Mononuclear cell (primary cell): ENCODE results near the gene PLA2G2C. TPM values are rescaled to one million over a fixed set of nuclear protein-coding genes. Genes with fewer than 3 reads are reported as not detected.

Source experiments
- H3K27me3 ChIP-seq: 2 replicates; pipeline ENCODE4 v1.6.0; 2011; ENCODE audit warnings: low read length, control low read depth; ENCODE audit not compliant: insufficient read depth
- H3K4me1 ChIP-seq: 2 replicates; pipeline ENCODE4 v1.5.1; 2011; ENCODE audit warnings: mild to moderate bottlenecking, low read length, control low read depth; ENCODE audit not compliant: insufficient read depth
- H3K4me3 ChIP-seq: 2 replicates; pipeline ENCODE4 v1.5.1; 2011; ENCODE audit warnings: mild to moderate bottlenecking, low read length, moderate library complexity
- H3K9me3 ChIP-seq: 2 replicates; pipeline ENCODE4 v1.5.1; 2011; ENCODE audit warnings: low read depth, mild to moderate bottlenecking, control low read depth, low read length
- total RNA-seq: library from RNA; depleted of rRNA; stranded (reverse); fragments of >200 nt; gene quantifications from one replicate; pipeline ENCODE4 v1.2.3, GENCODE V29; 2012

The PLA2G2C gene
- total RNA-seq, 1 donor: under 0.01 TPM

GRCh38 chr1:20164694-20165202 lies 21.6 kb downstream of the PLA2G2C start:
- Histone ChIP-seq H3K4me3 (no peak overlapping the region), H3K9me3 (peaks cover 8% of the 10 kb centered on the region), H3K4me1 (no peaks in the 10 kb centered on the region), H3K27me3 (no peaks in the 10 kb centered on the region)

DNA sequence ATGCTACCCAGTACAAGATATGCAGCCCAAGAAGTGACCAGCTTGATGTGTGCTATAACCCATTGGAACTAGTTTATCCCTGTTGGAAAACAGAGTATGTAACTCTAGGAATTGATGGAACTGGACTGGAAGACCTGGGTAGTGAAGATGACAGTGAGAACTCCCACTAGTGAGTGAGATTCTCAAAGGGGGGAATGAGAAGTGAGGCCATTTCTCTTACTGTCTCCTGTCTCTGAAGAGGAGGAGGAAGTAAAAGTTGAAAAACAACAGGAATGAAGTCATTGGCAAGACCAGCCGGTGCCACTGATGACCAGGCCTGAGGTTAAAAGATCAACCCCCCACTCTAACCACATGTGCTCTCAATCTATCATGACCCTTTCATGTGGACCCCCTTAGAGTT lies 26.3 kb downstream of the PLA2G2C start:
- no peaks in the 10 kb centered on the region for H3K27me3 ChIP-seq
- H3K4me3 ChIP-seq: no peak overlapping the region
- peaks cover 20% of the 10 kb centered on the region for H3K9me3 ChIP-seq
- no peaks in the 10 kb centered on the region for H3K4me1 ChIP-seq

DNA sequence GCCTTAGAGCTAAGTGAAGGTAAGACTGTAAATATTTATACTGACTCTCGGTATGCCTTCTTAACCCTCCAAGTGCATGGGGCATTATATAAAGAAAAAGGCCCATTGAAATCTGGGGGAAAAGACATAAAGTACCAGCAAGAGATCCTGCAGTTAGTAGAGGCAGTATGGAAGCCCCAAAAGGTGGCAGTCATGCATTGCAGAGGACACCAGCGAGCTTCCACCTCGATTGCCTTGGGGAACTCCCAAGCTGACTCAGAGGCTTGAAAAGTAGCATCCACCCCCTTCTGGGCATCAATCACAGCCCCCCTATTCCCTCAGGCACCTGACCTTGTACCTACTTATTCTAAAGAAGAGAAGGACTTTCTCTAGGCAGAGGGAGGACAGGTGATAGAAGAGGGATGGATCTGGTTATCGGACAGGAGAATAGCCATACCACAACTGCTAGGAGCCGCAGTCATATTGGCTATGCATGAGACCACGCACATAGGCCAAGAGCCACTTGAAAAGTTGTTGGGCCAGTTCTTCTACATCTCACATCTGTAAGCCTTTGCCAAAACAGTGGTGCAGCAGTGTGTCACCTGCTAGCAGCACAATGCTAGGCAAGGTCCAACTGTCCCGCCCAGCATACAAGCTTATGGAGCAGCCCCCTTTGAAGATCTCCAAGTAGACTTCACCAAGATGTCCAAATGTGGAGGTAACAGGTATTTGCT lies 27.8 kb downstream of the PLA2G2C start:
- peaks cover 7% of the 10 kb centered on the region for H3K4me1 ChIP-seq
- H3K9me3 ChIP-seq: peaks cover 20% of the 10 kb centered on the region
- no peak overlapping the region for H3K4me3 ChIP-seq
- H3K27me3 ChIP-seq: no peaks in the 10 kb centered on the region

- no peak overlapping the region for H3K4me3 ChIP-seq
- H3K27me3 ChIP-seq: no peaks in the 10 kb centered on the region
Measured at GRCh38 chr1:20154301-20154831, 32.0 kb downstream of the PLA2G2C start.

DNA sequence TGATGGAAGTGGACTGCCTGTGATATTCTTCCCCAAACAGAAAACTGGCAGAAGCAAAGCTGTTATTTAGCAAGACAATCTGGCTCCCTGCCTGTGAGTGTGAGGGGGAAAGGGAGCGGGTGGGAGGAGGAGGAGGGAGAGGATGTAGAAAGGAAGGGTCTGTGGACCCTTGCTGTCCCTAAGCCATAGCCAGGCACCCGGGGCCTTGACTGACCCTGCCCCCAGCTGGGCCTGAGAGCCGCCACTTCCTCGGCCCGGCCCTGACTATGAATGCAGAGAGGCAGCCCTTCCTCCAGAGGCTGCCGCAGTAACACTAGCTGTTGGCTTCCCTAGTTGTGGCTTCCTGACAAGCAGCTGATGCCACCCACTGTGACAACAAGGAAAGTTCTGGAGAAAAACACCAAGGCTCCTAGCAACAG lies 33.3 kb downstream of the PLA2G2C start:
- Histone ChIP-seq H3K4me3 (no peak overlapping the region), H3K27me3 (no peaks in the 10 kb centered on the region), H3K4me1 (peaks cover 21% of the 10 kb centered on the region)

More at GRCh38 chr1:20154301-20154831, 32.0 kb downstream of the PLA2G2C start:
- peaks cover 21% of the 10 kb centered on the region for H3K4me1 ChIP-seq
- peaks cover 8% of the 10 kb centered on the region for H3K9me3 ChIP-seq

GRCh38 chr1:20152599-20152930 lies 33.8 kb downstream of the PLA2G2C start:
- Histone ChIP-seq H3K27me3 (no peaks in the 10 kb centered on the region), H3K4me1 (peaks cover 21% of the 10 kb centered on the region), H3K9me3 (no peaks in the 10 kb centered on the region), H3K4me3 (no peak overlapping the region)

More for the DNA sequence above, 33.3 kb downstream of the PLA2G2C start:
- H3K9me3 ChIP-seq: no peaks in the 10 kb centered on the region

GRCh38 chr1:20151906-20152598 lies 34.3 kb downstream of the PLA2G2C start:
- Histone ChIP-seq H3K27me3 (no peaks in the 10 kb centered on the region), H3K4me3 (peak overlapping the region; percentile 27), H3K9me3 (no peaks in the 10 kb centered on the region), H3K4me1 (peaks cover 21% of the 10 kb centered on the region)

DNA sequence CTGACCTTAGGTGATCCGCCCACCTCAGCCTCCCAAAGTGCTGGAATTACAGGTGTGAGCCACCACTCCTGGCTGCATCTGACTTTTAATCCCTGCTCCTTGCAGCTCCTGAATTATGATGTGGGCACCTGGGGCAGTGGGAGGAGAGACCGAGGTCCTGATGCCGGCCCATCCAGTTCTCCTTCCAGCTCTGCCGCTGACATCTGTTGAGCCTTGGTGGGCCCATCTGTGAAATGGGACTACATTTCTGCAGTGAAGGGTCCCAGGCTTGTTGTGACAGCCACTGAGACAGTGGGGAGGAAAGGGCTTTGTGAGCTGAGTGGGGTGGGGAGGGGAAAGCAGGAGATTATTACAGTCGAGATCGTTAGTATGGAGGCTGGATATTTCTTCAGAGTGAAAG lies 35.3 kb downstream of the PLA2G2C start:
- Histone ChIP-seq H3K4me3 (no peak overlapping the region), H3K9me3 (no peaks in the 10 kb centered on the region), H3K4me1 (peaks cover 21% of the 10 kb centered on the region)

GRCh38 chr1:20150326-20150705 lies 36.0 kb downstream of the PLA2G2C start:
- H3K9me3 ChIP-seq: no peaks in the 10 kb centered on the region
- peaks cover 21% of the 10 kb centered on the region for H3K4me1 ChIP-seq
- no peak overlapping the region for H3K4me3 ChIP-seq
- no peaks in the 10 kb centered on the region for H3K27me3 ChIP-seq

More for the DNA sequence above, 35.3 kb downstream of the PLA2G2C start:
- H3K27me3 ChIP-seq: no peaks in the 10 kb centered on the region

DNA sequence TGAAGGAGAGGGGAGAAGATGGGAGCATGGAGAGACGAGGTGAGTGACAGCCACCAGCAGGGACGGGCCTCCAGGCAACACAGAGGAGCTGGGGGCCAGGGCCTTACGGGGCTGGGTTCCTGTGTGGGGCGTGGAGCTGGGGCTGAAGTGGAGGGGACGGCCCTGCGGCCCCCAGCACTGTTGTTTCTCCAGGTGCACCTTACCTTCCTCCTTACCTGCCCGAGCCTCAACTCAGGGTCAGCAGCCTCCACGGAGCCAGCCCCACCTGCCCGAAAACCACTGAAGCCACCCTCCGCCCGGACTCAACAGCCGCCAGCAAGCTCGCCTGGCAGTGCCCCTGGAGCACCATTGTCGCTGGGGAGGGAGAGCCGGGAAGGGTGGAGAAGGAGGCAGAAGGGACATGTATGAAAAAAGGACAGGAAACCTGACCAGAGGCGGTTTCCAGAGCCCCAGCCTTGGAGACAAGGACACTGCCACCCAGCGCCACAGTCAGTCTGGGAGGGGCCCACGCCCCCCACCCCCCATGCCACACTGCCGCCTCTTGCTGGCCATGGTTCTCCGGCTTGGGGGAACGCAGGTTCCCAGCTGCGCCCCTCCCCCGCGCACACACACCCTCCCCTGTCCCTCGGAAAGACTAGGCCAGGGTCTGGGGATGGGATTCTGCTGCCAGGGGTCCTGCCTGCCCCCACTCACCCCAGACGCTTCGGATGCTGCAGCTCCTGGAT lies 36.6 kb downstream of the PLA2G2C start:
- H3K4me3 ChIP-seq: no peak overlapping the region
- no peaks in the 10 kb centered on the region for H3K27me3 ChIP-seq
- H3K4me1 ChIP-seq: peaks cover 21% of the 10 kb centered on the region
- no peaks in the 10 kb centered on the region for H3K9me3 ChIP-seq

DNA sequence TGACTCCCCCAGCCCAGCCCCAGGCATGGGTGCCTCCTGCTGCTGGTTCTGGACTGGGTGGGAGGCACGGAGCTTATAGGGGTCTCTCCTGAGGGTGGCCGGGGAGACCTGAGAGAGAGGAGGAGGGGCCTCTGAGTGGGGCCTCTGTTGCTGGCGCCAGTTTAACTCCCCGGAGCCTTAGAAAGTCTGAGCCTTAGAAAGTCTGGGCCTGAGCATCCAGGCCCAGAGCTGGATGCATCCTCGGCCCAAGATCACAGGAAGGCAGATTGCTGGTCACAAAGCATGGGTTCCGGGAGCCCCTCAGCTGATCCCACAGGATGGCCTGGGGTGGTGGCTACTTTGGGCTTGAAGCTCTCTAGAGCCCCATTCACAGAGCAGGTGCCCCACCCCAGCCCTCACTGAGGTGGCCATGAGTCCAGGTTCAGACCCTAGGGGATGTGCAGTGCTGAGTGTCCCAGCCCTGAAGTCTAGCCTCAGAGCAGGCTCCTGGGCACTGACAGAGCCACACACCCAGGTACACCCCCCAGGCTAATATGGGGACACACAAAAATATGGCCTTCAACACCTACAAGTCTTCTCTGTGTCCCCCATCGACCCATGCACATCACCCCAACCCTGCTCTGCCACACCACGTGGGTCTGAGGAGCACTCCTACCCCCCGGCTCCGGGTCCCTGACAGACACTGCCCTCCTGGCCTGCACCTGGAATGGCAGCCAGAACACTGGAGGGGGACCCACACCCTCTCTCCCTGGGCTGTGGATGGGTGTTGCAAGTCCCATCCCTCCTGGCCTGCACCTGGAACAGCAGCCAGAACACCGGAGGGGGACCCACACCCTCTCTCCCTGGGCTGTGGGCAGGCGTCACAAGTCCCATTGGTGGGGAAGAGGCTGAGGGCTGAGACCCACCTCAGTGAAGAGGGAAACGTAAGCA lies 37.5 kb downstream of the PLA2G2C start:
- peaks cover 13% of the 10 kb centered on the region for H3K4me1 ChIP-seq
- H3K9me3 ChIP-seq: no peaks in the 10 kb centered on the region
- no peaks in the 10 kb centered on the region for H3K27me3 ChIP-seq
- H3K4me3 ChIP-seq: no peak overlapping the region

DNA sequence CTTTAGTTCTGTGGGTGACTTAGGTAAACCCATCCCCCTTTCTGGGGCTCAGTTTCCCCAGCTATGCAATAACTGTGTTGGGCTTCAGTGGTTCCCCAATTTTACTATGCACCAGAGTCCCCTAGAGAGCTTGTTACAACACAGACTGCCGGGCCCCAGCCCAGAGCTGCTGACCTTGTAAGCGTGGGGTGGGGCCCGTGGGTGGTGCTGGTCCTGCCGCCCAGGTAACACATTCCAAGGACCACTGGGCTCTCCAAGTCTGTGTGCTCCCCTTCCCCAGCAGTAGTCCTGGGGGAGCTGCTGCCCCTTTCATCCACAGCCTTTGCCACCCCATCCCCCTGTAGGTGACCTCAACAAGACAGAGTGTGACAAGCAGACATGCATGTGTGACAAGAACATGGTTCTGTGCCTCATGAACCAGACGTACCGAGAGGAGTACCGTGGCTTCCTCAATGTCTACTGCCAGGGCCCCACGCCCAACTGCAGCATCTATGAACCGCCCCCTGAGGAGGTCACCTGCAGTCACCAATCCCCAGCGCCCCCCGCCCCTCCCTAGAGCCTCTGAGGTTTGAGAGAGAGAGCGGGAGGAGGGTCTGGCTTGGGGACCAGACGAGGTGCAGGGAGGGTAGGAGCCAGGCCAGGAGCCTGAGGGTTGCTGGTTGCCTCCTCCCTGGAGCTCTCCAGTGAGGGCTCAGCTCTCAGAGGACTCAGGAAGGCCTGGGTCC lies 38.3 kb downstream of the PLA2G2C start:
- Histone ChIP-seq H3K4me1 (peaks cover 10% of the 10 kb centered on the region), H3K27me3 (no peaks in the 10 kb centered on the region), H3K9me3 (no peaks in the 10 kb centered on the region), H3K4me3 (no peak overlapping the region)

GRCh38 chr1:20143734-20144565 lies 42.4 kb downstream of the PLA2G2C start:
- Histone ChIP-seq H3K27me3 (no peaks in the 10 kb centered on the region), H3K9me3 (no peaks in the 10 kb centered on the region), H3K4me3 (no peak overlapping the region), H3K4me1 (no peaks in the 10 kb centered on the region)
